ENCODE data around the gene PARD3.

DNA sequence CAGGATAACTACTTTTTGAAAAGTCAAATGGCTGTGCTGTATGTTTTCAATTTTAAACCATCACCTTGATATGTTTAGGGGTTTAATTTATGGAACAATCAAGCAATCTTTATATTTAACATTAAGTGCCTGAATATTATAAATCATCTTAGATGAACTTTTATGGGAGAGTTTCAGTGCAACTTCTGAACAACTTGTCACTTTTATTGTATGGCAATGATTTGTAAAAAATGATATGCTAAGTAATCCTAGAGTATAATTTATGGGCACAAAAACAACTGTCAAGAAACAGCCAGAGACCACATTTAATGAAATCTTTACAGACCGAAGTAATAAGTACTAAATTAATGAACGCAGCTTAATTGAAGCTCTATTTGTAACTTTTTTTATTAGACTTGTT is 498.9 kb downstream of the PARD3 start:
- TF ChIP-seq, protein P1, sequence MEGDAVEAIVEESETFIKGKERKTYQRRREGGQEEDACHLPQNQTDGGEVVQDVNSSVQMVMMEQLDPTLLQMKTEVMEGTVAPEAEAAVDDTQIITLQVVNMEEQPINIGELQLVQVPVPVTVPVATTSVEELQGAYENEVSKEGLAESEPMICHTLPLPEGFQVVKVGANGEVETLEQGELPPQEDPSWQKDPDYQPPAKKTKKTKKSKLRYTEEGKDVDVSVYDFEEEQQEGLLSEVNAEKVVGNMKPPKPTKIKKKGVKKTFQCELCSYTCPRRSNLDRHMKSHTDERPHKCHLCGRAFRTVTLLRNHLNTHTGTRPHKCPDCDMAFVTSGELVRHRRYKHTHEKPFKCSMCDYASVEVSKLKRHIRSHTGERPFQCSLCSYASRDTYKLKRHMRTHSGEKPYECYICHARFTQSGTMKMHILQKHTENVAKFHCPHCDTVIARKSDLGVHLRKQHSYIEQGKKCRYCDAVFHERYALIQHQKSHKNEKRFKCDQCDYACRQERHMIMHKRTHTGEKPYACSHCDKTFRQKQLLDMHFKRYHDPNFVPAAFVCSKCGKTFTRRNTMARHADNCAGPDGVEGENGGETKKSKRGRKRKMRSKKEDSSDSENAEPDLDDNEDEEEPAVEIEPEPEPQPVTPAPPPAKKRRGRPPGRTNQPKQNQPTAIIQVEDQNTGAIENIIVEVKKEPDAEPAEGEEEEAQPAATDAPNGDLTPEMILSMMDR (IDR thresholded peaks at IDR 0.05): no peak
- no peak for TF ChIP-seq POLR2A (IDR thresholded peaks at IDR 0.05)
- TF ChIP-seq EP300 (IDR thresholded peaks at IDR 0.05): no peak
